Measurements from ENCODE around the gene DLX5. TPM values are rescaled to one million over a fixed set of nuclear protein-coding genes. Genes with fewer than 3 reads are reported as not detected.
A peak's percentile ranks its signal among the peaks of the same experiment; 100 is the strongest.

DLX5 gene
- total RNA-seq, 4 donors from 2014 or later = 0.49 to 0.54 TPM; not detected in 2

DNA sequence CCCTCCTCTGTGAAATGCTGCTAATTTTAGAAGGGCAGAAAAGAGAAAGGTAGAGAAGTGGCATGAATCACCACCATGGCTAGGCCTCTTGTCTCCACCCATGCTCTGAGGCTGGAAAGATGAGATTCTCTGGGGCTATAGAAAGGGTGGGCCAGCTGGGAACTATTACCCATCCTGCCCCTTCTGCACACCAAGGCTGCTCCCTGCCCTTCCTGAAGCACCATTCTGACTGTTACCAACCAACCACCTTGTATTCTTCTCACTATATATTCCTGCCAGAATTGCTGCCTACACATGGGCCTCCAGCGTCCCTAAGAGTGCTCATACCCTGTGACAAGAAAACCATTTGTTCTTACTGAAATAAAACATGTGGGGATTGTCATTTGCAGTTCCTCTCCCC lies 30.7 kb downstream of the DLX5 start:
- WGBS, 2 donors (ENCODE audit: low coverage in 1 of 2) = 13 to 17% methylated on average over 1 of the region's 1 CpG
- peaks cover 100% of the 10 kb centered on the region for H3K27me3 ChIP-seq
- no peak overlapping the region for H3K4me3 ChIP-seq

GRCh38 chr7:96993094-96993865 lies 31.4 kb downstream of the DLX5 start:
- peaks cover 100% of the 10 kb centered on the region for H3K27me3 ChIP-seq
- ATAC-seq = no peak
- TF ChIP-seq POLR2AphosphoS5 (IDR thresholded peaks at IDR 0.05) (no peak), POLR2A (IDR thresholded peaks at IDR 0.05) (no peak)
- H3K4me3 ChIP-seq = peak overlapping the region in 1 of 2 donors; percentile 4
- no peaks in the 10 kb centered on the region for H3K36me3 ChIP-seq
- H3K4me1 ChIP-seq = peaks cover 0 to 27% (median 5%) of the 10 kb centered on the region in 3 donors
- no peak overlapping the region for H3K27ac ChIP-seq
- H3K9me3 ChIP-seq = peaks cover 0 to 10% (median 0%) of the 10 kb centered on the region in 3 donors
- 9 to 14% methylated on average over 3 to 22 of the region's 27 CpGs for WGBS, 2 donors (ENCODE audit: low coverage in 1 of 2)

More for the DNA sequence above, 30.7 kb downstream of the DLX5 start:
- Histone ChIP-seq H3K36me3 (no peaks in the 10 kb centered on the region), H3K9me3 (peaks cover 0 to 10% (median 0%) of the 10 kb centered on the region in 3 donors), H3K4me1 (peaks cover 0 to 34% (median 5%) of the 10 kb centered on the region in 3 donors), H3K27ac (no peak overlapping the region)
- ATAC-seq = no peak
- TF ChIP-seq POLR2AphosphoS5 (IDR thresholded peaks at IDR 0.05) (no peak), EP300 (IDR thresholded peaks at IDR 0.05) (no peak), CTCF (IDR thresholded peaks at IDR 0.05) (no peak), POLR2A (IDR thresholded peaks at IDR 0.05) (no peak)

DNA sequence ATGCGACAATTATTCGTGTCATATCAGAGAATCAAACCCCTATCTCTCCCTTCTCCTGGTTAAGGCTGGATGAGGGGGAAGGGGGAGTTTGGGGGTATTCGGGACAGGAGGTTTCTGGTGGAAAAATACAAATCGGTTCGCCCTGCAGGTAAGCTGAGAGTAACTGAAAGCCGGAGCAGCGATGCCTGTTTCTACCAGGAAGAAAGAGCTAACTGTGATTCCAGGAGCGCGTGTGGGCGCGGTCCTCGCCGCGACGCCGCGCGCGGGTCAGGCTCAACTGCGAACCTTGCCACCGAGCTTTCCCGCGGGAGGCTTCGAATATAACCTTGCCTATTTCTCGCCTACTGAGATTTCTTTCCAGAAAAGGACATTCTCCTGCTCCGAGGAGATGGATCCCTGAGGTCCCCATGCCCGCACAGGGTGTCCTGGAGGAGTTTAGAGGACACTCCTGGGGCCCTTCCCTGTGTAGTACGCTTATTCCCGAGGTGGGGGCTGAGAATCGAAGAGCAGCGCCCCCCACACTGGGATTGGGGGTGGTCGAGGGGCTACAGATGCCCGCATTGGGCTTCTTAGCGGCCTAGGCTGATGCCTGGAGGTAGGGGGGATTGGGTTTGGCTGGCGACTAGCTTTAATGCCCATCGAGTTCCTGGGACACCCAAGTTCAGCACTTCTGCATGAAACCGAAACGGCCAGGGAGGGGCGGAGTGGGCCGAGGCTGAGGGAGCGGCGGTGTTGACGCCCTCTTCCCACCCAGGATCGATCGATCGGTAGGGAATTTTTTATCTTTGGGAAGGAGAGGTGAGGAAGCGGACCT lies 32.2 kb downstream of the DLX5 start:
- 10 to 19% methylated on average over 3 to 16 of the region's 47 CpGs for WGBS, 2 donors (ENCODE audit: low coverage in 1 of 2)
- H3K4me1 ChIP-seq = peaks cover 0 to 19% (median 5%) of the 10 kb centered on the region in 3 donors
- no peaks in the 10 kb centered on the region for H3K36me3 ChIP-seq
- no peak for TF ChIP-seq POLR2AphosphoS5 (IDR thresholded peaks at IDR 0.05)
- no peak for TF ChIP-seq POLR2A (IDR thresholded peaks at IDR 0.05)
- no peak for TF ChIP-seq CTCF (IDR thresholded peaks at IDR 0.05)
- no peak for TF ChIP-seq EP300 (IDR thresholded peaks at IDR 0.05)
- H3K27me3 ChIP-seq = peaks cover 100% of the 10 kb centered on the region
- H3K4me3 ChIP-seq = peak overlapping the region in 1 of 2 donors; percentile 4
- H3K27ac ChIP-seq = no peak overlapping the region
- no peak for ATAC-seq
- peaks cover 0 to 10% (median 0%) of the 10 kb centered on the region in 3 donors for H3K9me3 ChIP-seq

DNA sequence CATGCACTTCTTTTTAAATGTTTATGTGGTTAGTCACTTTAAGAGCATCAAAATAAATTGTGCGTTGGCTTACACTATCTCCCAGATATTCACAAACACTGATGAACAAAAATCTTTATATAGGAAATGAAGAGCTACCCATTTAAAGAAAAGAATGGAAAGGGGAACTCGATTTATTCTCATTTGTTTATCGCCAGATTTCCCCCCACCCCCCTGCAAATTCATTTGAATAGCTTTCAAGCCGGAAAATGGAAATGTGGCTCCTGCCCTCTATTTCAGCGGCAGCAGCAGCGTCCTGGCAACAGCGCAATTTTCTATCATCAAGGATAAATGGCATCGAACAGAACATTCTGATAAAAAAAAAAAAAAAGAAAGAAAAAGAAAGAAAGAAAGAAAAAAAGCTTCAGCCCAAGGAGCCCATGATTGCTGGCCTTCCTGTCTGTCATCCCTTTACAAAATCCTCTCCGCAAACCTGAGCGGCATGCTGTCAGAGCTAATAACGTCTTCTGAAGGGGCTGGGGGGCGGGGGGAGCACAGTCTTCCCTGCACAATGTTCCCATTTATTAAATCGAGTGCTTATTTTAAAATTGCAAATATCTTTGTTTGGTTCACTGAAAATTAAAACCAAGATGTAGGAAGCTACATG lies 33.0 kb downstream of the DLX5 start:
- 6 to 7% methylated on average over 9 to 13 of the region's 13 CpGs for WGBS, 2 donors (ENCODE audit: low coverage in 1 of 2)
- Histone ChIP-seq H3K36me3 (no peaks in the 10 kb centered on the region), H3K4me1 (peaks cover 0 to 16% (median 5%) of the 10 kb centered on the region in 3 donors), H3K9me3 (peaks cover 0 to 10% (median 0%) of the 10 kb centered on the region in 3 donors), H3K27ac (no peak overlapping the region), H3K27me3 (peaks cover 98% of the 10 kb centered on the region), H3K4me3 (no peak overlapping the region)
- no peak for TF ChIP-seq EP300 (IDR thresholded peaks at IDR 0.05)
- TF ChIP-seq POLR2A (IDR thresholded peaks at IDR 0.05) = no peak
- TF ChIP-seq POLR2AphosphoS5 (IDR thresholded peaks at IDR 0.05) = no peak
- TF ChIP-seq CTCF (IDR thresholded peaks at IDR 0.05) = no peak
- no peak for ATAC-seq

- Histone ChIP-seq H3K27ac (no peak overlapping the region), H3K4me3 (no peak overlapping the region), H3K9me3 (peaks cover 0 to 10% (median 0%) of the 10 kb centered on the region in 3 donors), H3K4me1 (peaks cover 0 to 13% (median 5%) of the 10 kb centered on the region in 3 donors), H3K27me3 (peaks cover 98% of the 10 kb centered on the region), H3K36me3 (no peaks in the 10 kb centered on the region)
- WGBS, 2 donors (ENCODE audit: low coverage in 1 of 2) = 5 to 13% methylated on average over 8 of the region's 8 CpGs
- TF ChIP-seq CTCF (IDR thresholded peaks at IDR 0.05) (no peak), EP300 (IDR thresholded peaks at IDR 0.05) (no peak), POLR2AphosphoS5 (IDR thresholded peaks at IDR 0.05) (no peak), POLR2A (IDR thresholded peaks at IDR 0.05) (no peak)
- no peak for ATAC-seq
Observed at GRCh38 chr7:96989859-96990317, 34.7 kb downstream of the DLX5 start.
